ENCODE measurements around the gene ORAI3. TPM values are rescaled to one million over a fixed set of nuclear protein-coding genes. Genes with fewer than 3 reads are reported as not detected.

The ORAI3 gene
- total RNA-seq, 1 experiment from 2014 or later = 34.0 TPM

Small RNAs within 50 kb of the gene (small RNA-seq; reads per million reads assigned to genes)
- not detected for gene AC135048.1

Other genes with a start within 250 kb of the ORAI3 start
- 13.2 and 21.2 TPM in 2 replicates for gene SRCAP, start 249.9 kb upstream of the ORAI3 start, total RNA-seq (2014; rRNA removed; shearing (Covaris generic); ENCODE audit: low replicate concordance)
- gene PHKG2, start 200.6 kb upstream of the ORAI3 start, total RNA-seq (2014; rRNA removed; shearing (Covaris generic); ENCODE audit: low replicate concordance) = 32.3 and 35.5 TPM in 2 replicates
- gene CFAP119, start 187.0 kb upstream of the ORAI3 start, total RNA-seq (2014; rRNA removed; shearing (Covaris generic); ENCODE audit: low replicate concordance) = 8.9 and 15.0 TPM in 2 replicates
- 57.9 and 66.4 TPM in 2 replicates for gene RNF40, start 186.7 kb upstream of the ORAI3 start, total RNA-seq (2014; rRNA removed; shearing (Covaris generic); ENCODE audit: low replicate concordance)
- 4.8 and 6.3 TPM in 2 replicates for gene ZNF629, start 161.9 kb upstream of the ORAI3 start, total RNA-seq (2014; rRNA removed; shearing (Covaris generic); ENCODE audit: low replicate concordance)
- gene BCL7C, start 55.0 kb upstream of the ORAI3 start, total RNA-seq (2014; rRNA removed; shearing (Covaris generic); ENCODE audit: low replicate concordance) = 27.4 and 59.7 TPM in 2 replicates
- 0.94 and 1.1 TPM in 2 replicates for gene CTF1, start 52.5 kb upstream of the ORAI3 start, total RNA-seq (2014; rRNA removed; shearing (Covaris generic); ENCODE audit: low replicate concordance)
- gene FBXL19, start 25.5 kb upstream of the ORAI3 start, total RNA-seq (2014; rRNA removed; shearing (Covaris generic); ENCODE audit: low replicate concordance) = 24.5 and 59.5 TPM in 2 replicates
- gene SETD1A, start 8.7 kb downstream of the ORAI3 start, total RNA-seq (2014; rRNA removed; shearing (Covaris generic); ENCODE audit: low replicate concordance) = 3.8 and 4.3 TPM in 2 replicates
- 0.65 and 2.7 TPM in 2 replicates for gene HSD3B7, start 36.1 kb downstream of the ORAI3 start, total RNA-seq (2014; rRNA removed; shearing (Covaris generic); ENCODE audit: low replicate concordance)
- 0.07 and 0.11 TPM in 2 replicates for gene STX1B, start 61.6 kb downstream of the ORAI3 start, total RNA-seq (2014; rRNA removed; shearing (Covaris generic); ENCODE audit: low replicate concordance)
- gene STX4, start 84.5 kb downstream of the ORAI3 start, total RNA-seq (2014; rRNA removed; shearing (Covaris generic); ENCODE audit: low replicate concordance) = 16.6 and 16.7 TPM in 2 replicates
- 6.0 and 7.7 TPM in 2 replicates for gene ZNF668, start 125.2 kb downstream of the ORAI3 start, total RNA-seq (2014; rRNA removed; shearing (Covaris generic); ENCODE audit: low replicate concordance)
- 22.0 and 23.3 TPM in 2 replicates for gene ZNF646, start 125.4 kb downstream of the ORAI3 start, total RNA-seq (2014; rRNA removed; shearing (Covaris generic); ENCODE audit: low replicate concordance)
- 3.2 and 4.0 TPM in 2 replicates for gene PRSS53, start 139.9 kb downstream of the ORAI3 start, total RNA-seq (2014; rRNA removed; shearing (Covaris generic); ENCODE audit: low replicate concordance)
- gene VKORC1, start 145.7 kb downstream of the ORAI3 start, total RNA-seq (2014; rRNA removed; shearing (Covaris generic); ENCODE audit: low replicate concordance) = 70.2 and 93.9 TPM in 2 replicates
- 28.4 and 37.5 TPM in 2 replicates for gene BCKDK, start 159.3 kb downstream of the ORAI3 start, total RNA-seq (2014; rRNA removed; shearing (Covaris generic); ENCODE audit: low replicate concordance)
- gene KAT8, start 168.6 kb downstream of the ORAI3 start, total RNA-seq (2014; rRNA removed; shearing (Covaris generic); ENCODE audit: low replicate concordance) = 37.2 and 42.7 TPM in 2 replicates
- gene PRSS8, start 186.7 kb downstream of the ORAI3 start, total RNA-seq (2014; rRNA removed; shearing (Covaris generic); ENCODE audit: low replicate concordance) = not detected in 2 replicates
- gene PRSS36, start 201.0 kb downstream of the ORAI3 start, total RNA-seq (2014; rRNA removed; shearing (Covaris generic); ENCODE audit: low replicate concordance) = not detected in 2 replicates
- 51.4 and 61.7 TPM in 2 replicates for gene FUS, start 231.1 kb downstream of the ORAI3 start, total RNA-seq (2014; rRNA removed; shearing (Covaris generic); ENCODE audit: low replicate concordance)

All from Karpas-422 (cell line).